ENCODE measurements around the gene POLDIP2.

GRCh38 chr17:28391401-28391800 lies 34.1 kb upstream of the POLDIP2 start:
- TF ChIP-seq CTCF (conservative IDR thresholded peaks at IDR 0.05; ENCODE audit: low read depth, low read length): no peak
- TF ChIP-seq USF2 (IDR thresholded peaks at IDR 0.05; ENCODE audit: low read depth, low read length): no peak

Measured in IMR-90 (cell line).